Neural cell (in vitro differentiated cells): ENCODE data around the gene LRBA. TPM values are rescaled to one million over a fixed set of nuclear protein-coding genes. Genes with fewer than 3 reads are reported as not detected.

Experiments
- H2AFZ ChIP-seq: fragments of 200-600, 300-800 bp; sonication (generic), shearing (Covaris generic); 2 replicates; pipeline ENCODE4 v1.6.0; 2014; ENCODE audit warnings: low read depth, mild to moderate bottlenecking, antibody characterized with exemption, low read length, moderate library complexity
- H3F3A ChIP-seq: fragments of 200-600 bp; shearing (Covaris generic); 2 replicates; pipeline ENCODE4 v1.6.1; 2016; ENCODE audit warnings: mild to moderate bottlenecking, moderate library complexity, mixed read lengths, antibody characterized with exemption, low read length; ENCODE audit not compliant: insufficient read depth, poor library complexity, severe bottlenecking
- H3K27ac ChIP-seq: fragments of 200-600, 300-800 bp; sonication (generic), shearing (Covaris generic); 2 replicates; pipeline ENCODE4 v1.5.1; 2014; ENCODE audit warnings: mild to moderate bottlenecking, low read length, moderate library complexity
- H3K27me3 ChIP-seq: fragments of 300-800, 200-600 bp; sonication (generic), shearing (Covaris generic); 2 replicates; pipeline ENCODE4 v1.6.0; 2014; ENCODE audit warnings: mild to moderate bottlenecking, low read depth, low read length, moderate library complexity; ENCODE audit not compliant: insufficient read depth
- H3K36me3 ChIP-seq: fragments of 300-800, 200-600 bp; sonication (generic), shearing (Covaris generic); 2 replicates; pipeline ENCODE4 v1.5.1; 2014; ENCODE audit warnings: mild to moderate bottlenecking, antibody characterized with exemption, low read length, moderate library complexity; ENCODE audit not compliant: insufficient read depth
- H3K4me2 ChIP-seq: fragments of 300-800, 200-600 bp; sonication (generic), shearing (Covaris generic); 2 replicates; pipeline ENCODE4 v1.6.0; 2014; ENCODE audit warnings: mild to moderate bottlenecking, low read length
- H3K4me3 ChIP-seq: fragments of 300-800, 200-600 bp; sonication (generic), shearing (Covaris generic); 2 replicates; pipeline ENCODE4 v1.5.1; 2014; ENCODE audit warnings: mild to moderate bottlenecking, low read length, moderate library complexity
- H3K79me2 ChIP-seq: fragments of 200-600 bp; shearing (Covaris generic); replicated peaks from 2 replicates; pipeline ENCODE4 v1.6.0; 2014; ENCODE audit warnings: mild to moderate bottlenecking, low read length, moderate library complexity; ENCODE audit not compliant: insufficient read depth
- H3K9ac ChIP-seq: fragments of 300-800, 200-600 bp; sonication (generic), shearing (Covaris generic); 2 replicates; pipeline ENCODE4 v1.6.1; 2016; ENCODE audit warnings: mild to moderate bottlenecking, low read length, mixed read lengths
- H3K9me2 ChIP-seq: fragments of 200-600 bp; shearing (Covaris generic); 2 replicates; pipeline ENCODE4 v1.6.1; 2016; ENCODE audit warnings: mild to moderate bottlenecking, low read length, mixed read lengths; ENCODE audit not compliant: insufficient read depth
- H3K9me3 ChIP-seq: fragments of 200-600, 300-800 bp; sonication (generic), shearing (Covaris generic); 2 replicates; pipeline ENCODE4 v1.6.1; 2016; ENCODE audit warnings: mild to moderate bottlenecking, mixed run types, low read length, moderate library complexity, mixed read lengths
- H4K20me1 ChIP-seq: fragments of 200-600 bp; shearing (Covaris generic); 2 replicates; pipeline ENCODE4 v1.6.1; 2016; ENCODE audit warnings: mild to moderate bottlenecking, mixed run types; ENCODE audit not compliant: insufficient read depth
- EP300 ChIP-seq: fragments of 450-650 bp; conservative IDR thresholded peaks from 2 replicates; pipeline ENCODE4 v1.6.1; 2014; ENCODE audit warnings: antibody characterized with exemption, mild to moderate bottlenecking, moderate library complexity; ENCODE audit not compliant: poor library complexity, severe bottlenecking
- EZH2 ChIP-seq: fragments of 200-600, 300-800 bp; shearing (Covaris generic), sonication (generic); IDR thresholded peaks from 2 replicates; pipeline ENCODE4 v1.6.1; 2014; ENCODE audit warnings: antibody characterized with exemption, low read length, borderline replicate concordance, mild to moderate bottlenecking; ENCODE audit not compliant: insufficient read depth, poor library complexity, severe bottlenecking
- RAD21 ChIP-seq: fragments of 450-650 bp; conservative IDR thresholded peaks from 2 replicates; pipeline ENCODE4 v1.6.1; 2014; ENCODE audit warnings: antibody characterized with exemption, mild to moderate bottlenecking, moderate library complexity
- TAF1 ChIP-seq: IDR thresholded peaks from 2 replicates; pipeline ENCODE4 v1.6.1; 2012; ENCODE audit warnings: low read depth
- polyA plus RNA-seq: library from polyadenylated mRNA; depleted of rRNA; stranded (reverse); fragments of >200 nt; gene quantifications from 2 replicates; pipeline ENCODE4 v1.2.3, GENCODE V29; 2014
- TF ChIP-seq, protein P1 (sequence below): IDR thresholded peaks from 2 replicates; pipeline ENCODE4 v1.6.1; 2012; ENCODE audit warnings: borderline replicate concordance
- TF ChIP-seq, protein P2 (sequence below): fragments of 450-650 bp; IDR thresholded peaks from 2 replicates; pipeline ENCODE4 v1.5.1; 2014; ENCODE audit warnings: antibody characterized with exemption, mild to moderate bottlenecking, moderate library complexity; ENCODE audit not compliant: poor library complexity, severe bottlenecking

Gene LRBA
- polyA plus RNA-seq, 1 donor from 2014 or later = 7.1 TPM

DNA sequence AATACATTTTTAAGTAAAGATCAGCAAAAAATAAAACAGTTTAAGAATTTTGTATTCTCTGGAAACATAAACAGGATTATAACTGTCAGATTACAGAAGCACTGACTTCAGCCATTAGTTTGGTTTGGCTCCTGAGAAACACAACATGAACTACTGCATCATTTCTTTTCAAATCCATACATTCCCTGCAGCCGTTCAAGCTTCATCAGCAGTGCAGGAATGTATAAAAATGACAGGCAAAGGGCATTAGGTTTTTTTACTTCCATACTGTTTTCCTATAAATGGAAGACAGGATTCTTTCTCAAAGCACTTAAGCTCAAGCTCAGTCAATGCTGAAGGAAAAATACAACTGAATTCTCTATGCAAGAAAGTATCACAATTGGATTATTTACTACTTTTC, 437.3 kb downstream of the LRBA start:
- Histone ChIP-seq H3K9me2 (no peaks in the 10 kb centered on the region), H3K9ac (no peak overlapping the region), H3K4me2 (no peak overlapping the region), H3K4me3 (no peak overlapping the region), H3F3A (no peaks in the 10 kb centered on the region), H2AFZ (no peak overlapping the region), H3K79me2 (no peaks in the 10 kb centered on the region), H4K20me1 (no peaks in the 10 kb centered on the region), H3K27ac (no peak overlapping the region), H3K9me3 (no peaks in the 10 kb centered on the region), H3K36me3 (no peaks in the 10 kb centered on the region), H3K27me3 (peaks cover 97% of the 10 kb centered on the region)
- TF ChIP-seq EZH2 (no peak), EP300 (no peak)
- TF ChIP-seq, protein P1, sequence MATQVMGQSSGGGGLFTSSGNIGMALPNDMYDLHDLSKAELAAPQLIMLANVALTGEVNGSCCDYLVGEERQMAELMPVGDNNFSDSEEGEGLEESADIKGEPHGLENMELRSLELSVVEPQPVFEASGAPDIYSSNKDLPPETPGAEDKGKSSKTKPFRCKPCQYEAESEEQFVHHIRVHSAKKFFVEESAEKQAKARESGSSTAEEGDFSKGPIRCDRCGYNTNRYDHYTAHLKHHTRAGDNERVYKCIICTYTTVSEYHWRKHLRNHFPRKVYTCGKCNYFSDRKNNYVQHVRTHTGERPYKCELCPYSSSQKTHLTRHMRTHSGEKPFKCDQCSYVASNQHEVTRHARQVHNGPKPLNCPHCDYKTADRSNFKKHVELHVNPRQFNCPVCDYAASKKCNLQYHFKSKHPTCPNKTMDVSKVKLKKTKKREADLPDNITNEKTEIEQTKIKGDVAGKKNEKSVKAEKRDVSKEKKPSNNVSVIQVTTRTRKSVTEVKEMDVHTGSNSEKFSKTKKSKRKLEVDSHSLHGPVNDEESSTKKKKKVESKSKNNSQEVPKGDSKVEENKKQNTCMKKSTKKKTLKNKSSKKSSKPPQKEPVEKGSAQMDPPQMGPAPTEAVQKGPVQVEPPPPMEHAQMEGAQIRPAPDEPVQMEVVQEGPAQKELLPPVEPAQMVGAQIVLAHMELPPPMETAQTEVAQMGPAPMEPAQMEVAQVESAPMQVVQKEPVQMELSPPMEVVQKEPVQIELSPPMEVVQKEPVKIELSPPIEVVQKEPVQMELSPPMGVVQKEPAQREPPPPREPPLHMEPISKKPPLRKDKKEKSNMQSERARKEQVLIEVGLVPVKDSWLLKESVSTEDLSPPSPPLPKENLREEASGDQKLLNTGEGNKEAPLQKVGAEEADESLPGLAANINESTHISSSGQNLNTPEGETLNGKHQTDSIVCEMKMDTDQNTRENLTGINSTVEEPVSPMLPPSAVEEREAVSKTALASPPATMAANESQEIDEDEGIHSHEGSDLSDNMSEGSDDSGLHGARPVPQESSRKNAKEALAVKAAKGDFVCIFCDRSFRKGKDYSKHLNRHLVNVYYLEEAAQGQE = no peak
- TF ChIP-seq, protein P2, sequence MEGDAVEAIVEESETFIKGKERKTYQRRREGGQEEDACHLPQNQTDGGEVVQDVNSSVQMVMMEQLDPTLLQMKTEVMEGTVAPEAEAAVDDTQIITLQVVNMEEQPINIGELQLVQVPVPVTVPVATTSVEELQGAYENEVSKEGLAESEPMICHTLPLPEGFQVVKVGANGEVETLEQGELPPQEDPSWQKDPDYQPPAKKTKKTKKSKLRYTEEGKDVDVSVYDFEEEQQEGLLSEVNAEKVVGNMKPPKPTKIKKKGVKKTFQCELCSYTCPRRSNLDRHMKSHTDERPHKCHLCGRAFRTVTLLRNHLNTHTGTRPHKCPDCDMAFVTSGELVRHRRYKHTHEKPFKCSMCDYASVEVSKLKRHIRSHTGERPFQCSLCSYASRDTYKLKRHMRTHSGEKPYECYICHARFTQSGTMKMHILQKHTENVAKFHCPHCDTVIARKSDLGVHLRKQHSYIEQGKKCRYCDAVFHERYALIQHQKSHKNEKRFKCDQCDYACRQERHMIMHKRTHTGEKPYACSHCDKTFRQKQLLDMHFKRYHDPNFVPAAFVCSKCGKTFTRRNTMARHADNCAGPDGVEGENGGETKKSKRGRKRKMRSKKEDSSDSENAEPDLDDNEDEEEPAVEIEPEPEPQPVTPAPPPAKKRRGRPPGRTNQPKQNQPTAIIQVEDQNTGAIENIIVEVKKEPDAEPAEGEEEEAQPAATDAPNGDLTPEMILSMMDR = no peak

DNA sequence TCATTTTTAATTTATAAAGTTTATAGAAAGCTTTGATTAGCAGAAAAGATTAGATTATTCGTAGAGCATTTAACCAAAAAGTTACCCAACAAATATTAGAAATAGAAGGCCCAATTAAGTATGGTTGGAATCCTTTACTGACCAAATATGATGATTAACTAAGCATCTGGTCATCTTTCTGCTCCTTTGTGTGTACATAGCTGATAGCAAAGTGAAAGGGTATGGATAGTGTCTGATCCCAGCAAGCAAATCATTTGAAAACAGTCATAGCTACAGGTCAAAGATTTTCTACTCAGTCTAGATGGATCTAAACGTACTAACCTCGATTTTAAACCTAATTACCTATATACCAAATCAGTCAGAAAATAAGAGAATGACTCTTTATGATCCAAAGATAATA, 440.4 kb downstream of the LRBA start:
- Histone ChIP-seq H3K4me3 (no peak overlapping the region), H3F3A (no peaks in the 10 kb centered on the region), H3K9ac (no peak overlapping the region), H3K79me2 (no peaks in the 10 kb centered on the region), H3K36me3 (no peaks in the 10 kb centered on the region), H3K9me2 (no peaks in the 10 kb centered on the region), H4K20me1 (no peaks in the 10 kb centered on the region), H3K27ac (no peak overlapping the region), H2AFZ (no peak overlapping the region), H3K27me3 (peaks cover 78% of the 10 kb centered on the region), H3K4me2 (no peak overlapping the region), H3K9me3 (no peaks in the 10 kb centered on the region)
- TF ChIP-seq, protein P1 = no peak
- TF ChIP-seq RAD21 (no peak), TAF1 (no peak), EZH2 (no peak)
- TF ChIP-seq, protein P2 = no peak
